ENCODE measurements around the gene TBC1D14.

DNA sequence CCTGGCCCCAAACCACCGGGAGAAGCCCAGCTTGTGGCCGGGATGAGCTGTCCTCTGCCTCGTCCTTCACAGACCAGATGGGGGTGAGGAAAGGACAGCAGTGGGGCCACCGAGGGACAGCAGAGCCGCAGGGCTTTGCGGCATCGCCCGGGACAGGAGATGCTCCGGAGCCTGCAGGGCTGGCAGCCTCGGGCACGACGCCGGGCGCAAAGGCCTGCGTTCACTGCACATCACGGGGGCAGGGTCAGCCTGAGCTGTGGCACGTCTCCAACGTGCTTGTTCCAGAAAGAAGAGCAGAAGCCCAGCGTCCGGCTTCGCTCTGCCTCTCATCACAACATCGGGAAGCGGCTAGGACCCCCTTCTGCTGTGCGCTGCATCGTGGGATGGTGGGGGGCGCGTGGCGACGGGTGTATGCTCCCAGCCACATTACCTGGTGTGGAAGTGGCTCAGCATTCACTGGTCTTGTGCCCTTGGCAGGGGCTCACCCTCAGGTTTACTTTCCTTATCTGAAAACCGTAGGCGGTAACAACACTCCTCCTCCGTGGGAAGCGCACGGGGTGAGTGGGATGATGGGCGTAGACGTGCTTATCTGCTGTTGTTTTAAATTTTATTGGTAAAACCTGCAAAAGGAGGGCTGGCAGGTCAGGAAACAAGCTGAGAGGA lies 141.0 kb downstream of the TBC1D14 start:
- TF ChIP-seq, protein P1, sequence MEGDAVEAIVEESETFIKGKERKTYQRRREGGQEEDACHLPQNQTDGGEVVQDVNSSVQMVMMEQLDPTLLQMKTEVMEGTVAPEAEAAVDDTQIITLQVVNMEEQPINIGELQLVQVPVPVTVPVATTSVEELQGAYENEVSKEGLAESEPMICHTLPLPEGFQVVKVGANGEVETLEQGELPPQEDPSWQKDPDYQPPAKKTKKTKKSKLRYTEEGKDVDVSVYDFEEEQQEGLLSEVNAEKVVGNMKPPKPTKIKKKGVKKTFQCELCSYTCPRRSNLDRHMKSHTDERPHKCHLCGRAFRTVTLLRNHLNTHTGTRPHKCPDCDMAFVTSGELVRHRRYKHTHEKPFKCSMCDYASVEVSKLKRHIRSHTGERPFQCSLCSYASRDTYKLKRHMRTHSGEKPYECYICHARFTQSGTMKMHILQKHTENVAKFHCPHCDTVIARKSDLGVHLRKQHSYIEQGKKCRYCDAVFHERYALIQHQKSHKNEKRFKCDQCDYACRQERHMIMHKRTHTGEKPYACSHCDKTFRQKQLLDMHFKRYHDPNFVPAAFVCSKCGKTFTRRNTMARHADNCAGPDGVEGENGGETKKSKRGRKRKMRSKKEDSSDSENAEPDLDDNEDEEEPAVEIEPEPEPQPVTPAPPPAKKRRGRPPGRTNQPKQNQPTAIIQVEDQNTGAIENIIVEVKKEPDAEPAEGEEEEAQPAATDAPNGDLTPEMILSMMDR (IDR thresholded peaks at IDR 0.05): no peak
- TF ChIP-seq POLR2A (IDR thresholded peaks at IDR 0.05) (no peak), EP300 (IDR thresholded peaks at IDR 0.05) (no peak), POLR2AphosphoS5 (IDR thresholded peaks at IDR 0.05) (no peak)

Measured in sigmoid colon (tissue), 4 donors.